MM.1S (cell line): ENCODE measurements around the gene ACACB.

ENCODE experiments used
- DNase-seq: peaks from one replicate; pipeline ENCODE4 v3.0.0-alpha.2; 2015
- H2AFZ ChIP-seq: fragments of 300-600 bp; sonication (generic); 2 replicates; pipeline ENCODE4 v1.6.0; 2016; ENCODE audit warnings: antibody characterized with exemption, low read length
- H3F3A ChIP-seq: fragments of 300-600 bp; sonication (generic); 2 replicates; pipeline ENCODE4 v1.6.1; 2016; ENCODE audit warnings: mild to moderate bottlenecking, antibody characterized with exemption, low read length, moderate library complexity, mixed read lengths; ENCODE audit not compliant: insufficient read depth
- H3K27ac ChIP-seq: fragments of 300-600 bp; sonication (generic); 2 replicates; pipeline ENCODE4 v1.5.1; 2016; ENCODE audit warnings: mild to moderate bottlenecking, low read length
- H3K27me3 ChIP-seq: fragments of 300-600 bp; sonication (generic); replicated peaks from 2 replicates; pipeline ENCODE4 v1.6.0; 2016; ENCODE audit warnings: low read length; ENCODE audit not compliant: insufficient read depth
- H3K36me3 ChIP-seq: fragments of 300-600 bp; sonication (generic); replicated peaks from 2 replicates; pipeline ENCODE4 v1.6.1; 2016; ENCODE audit warnings: mild to moderate bottlenecking, low read length, mixed read lengths; ENCODE audit not compliant: insufficient read depth
- H3K4me1 ChIP-seq: fragments of 300-600 bp; sonication (generic); 2 replicates; pipeline ENCODE4 v1.6.1; 2016; ENCODE audit warnings: low read length, mixed read lengths
- H3K4me2 ChIP-seq: fragments of 300-600 bp; sonication (generic); 2 replicates; pipeline ENCODE4 v1.6.0; 2016; ENCODE audit warnings: low read depth, low read length
- H3K4me3 ChIP-seq: fragments of 300-600 bp; sonication (generic); 2 replicates; pipeline ENCODE4 v1.5.1; 2016; ENCODE audit warnings: low read length, mixed read lengths
- H3K79me2 ChIP-seq: fragments of 300-600 bp; sonication (generic); 2 replicates; pipeline ENCODE4 v1.6.1; 2016; ENCODE audit warnings: mixed run types, low read length, mixed read lengths
- H3K9ac ChIP-seq: fragments of 300-600 bp; sonication (generic); 2 replicates; pipeline ENCODE4 v1.6.1; 2016; ENCODE audit warnings: low read length, mixed read lengths
- H3K9me2 ChIP-seq: fragments of 300-600 bp; sonication (generic); replicated peaks from 2 replicates; pipeline ENCODE4 v1.6.1; 2016; ENCODE audit warnings: mild to moderate bottlenecking, low read length, mixed read lengths; ENCODE audit not compliant: insufficient read depth
- H3K9me3 ChIP-seq: fragments of 300-600 bp; sonication (generic); replicated peaks from 2 replicates; pipeline ENCODE4 v1.6.1; 2016; ENCODE audit warnings: mild to moderate bottlenecking, low read length, mixed read lengths; ENCODE audit not compliant: insufficient read depth
- H4K20me1 ChIP-seq: fragments of 300-600 bp; sonication (generic); 2 replicates; pipeline ENCODE4 v1.6.1; 2016; ENCODE audit warnings: mild to moderate bottlenecking, low read length, moderate library complexity, mixed read lengths; ENCODE audit not compliant: insufficient read depth
- EZH2 ChIP-seq: fragments of 300-600 bp; sonication (generic); optimal IDR thresholded peaks from 2 replicates; pipeline ENCODE3; 2017; ENCODE audit warnings: low read depth, mild to moderate bottlenecking, antibody characterized with exemption, low read length, mixed read lengths
- EZH2phosphoT487 ChIP-seq: fragments of 300-600 bp; sonication (generic); IDR thresholded peaks from 2 replicates; pipeline ENCODE4 v1.6.1; 2018; ENCODE audit warnings: antibody characterized with exemption, low read length
- TF ChIP-seq, protein P1 (sequence below): fragments of 300-600 bp; sonication (generic); IDR thresholded peaks from 2 replicates; pipeline ENCODE4 v1.5.1; 2016; ENCODE audit warnings: antibody characterized with exemption, low read length, mixed read lengths

The ACACB gene

DNA sequence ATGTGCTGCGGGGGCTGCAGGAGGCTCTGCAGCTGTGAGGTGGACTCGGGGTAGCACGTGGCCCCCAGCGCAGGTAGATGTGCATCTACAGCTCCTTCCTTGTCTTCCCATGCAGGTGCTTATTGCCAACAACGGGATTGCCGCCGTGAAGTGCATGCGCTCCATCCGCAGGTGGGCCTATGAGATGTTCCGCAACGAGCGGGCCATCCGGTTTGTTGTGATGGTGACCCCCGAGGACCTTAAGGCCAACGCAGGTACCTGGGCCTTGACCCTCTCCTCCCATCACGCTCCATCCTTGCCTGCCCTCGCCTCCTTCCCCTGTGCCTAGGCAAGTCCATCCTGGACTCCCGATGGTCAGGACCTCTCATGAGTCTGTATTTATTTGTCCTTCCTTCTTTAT, 51.4 kb downstream of the ACACB start:
- H3K36me3 ChIP-seq = no peaks in the 10 kb centered on the region; the same call in none of the 2 replicates
- TF ChIP-seq EZH2phosphoT487 (no peak), EZH2 (no peak)
- TF ChIP-seq, protein P1, sequence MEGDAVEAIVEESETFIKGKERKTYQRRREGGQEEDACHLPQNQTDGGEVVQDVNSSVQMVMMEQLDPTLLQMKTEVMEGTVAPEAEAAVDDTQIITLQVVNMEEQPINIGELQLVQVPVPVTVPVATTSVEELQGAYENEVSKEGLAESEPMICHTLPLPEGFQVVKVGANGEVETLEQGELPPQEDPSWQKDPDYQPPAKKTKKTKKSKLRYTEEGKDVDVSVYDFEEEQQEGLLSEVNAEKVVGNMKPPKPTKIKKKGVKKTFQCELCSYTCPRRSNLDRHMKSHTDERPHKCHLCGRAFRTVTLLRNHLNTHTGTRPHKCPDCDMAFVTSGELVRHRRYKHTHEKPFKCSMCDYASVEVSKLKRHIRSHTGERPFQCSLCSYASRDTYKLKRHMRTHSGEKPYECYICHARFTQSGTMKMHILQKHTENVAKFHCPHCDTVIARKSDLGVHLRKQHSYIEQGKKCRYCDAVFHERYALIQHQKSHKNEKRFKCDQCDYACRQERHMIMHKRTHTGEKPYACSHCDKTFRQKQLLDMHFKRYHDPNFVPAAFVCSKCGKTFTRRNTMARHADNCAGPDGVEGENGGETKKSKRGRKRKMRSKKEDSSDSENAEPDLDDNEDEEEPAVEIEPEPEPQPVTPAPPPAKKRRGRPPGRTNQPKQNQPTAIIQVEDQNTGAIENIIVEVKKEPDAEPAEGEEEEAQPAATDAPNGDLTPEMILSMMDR = no peak
- H3K79me2 ChIP-seq = peaks cover 5% of the 10 kb centered on the region; the same call in 1 of the 2 replicates
- no peak overlapping the region for H3K4me3 ChIP-seq
- no peaks in the 10 kb centered on the region for H3K9me2 ChIP-seq
- no peaks in the 10 kb centered on the region for H3K9me3 ChIP-seq
- H3K27ac ChIP-seq = no peak overlapping the region
- no peaks in the 10 kb centered on the region for H3K4me1 ChIP-seq
- DNase-seq = no peak
- no peaks in the 10 kb centered on the region for H3K27me3 ChIP-seq
- H2AFZ ChIP-seq = no peak overlapping the region
- no peaks in the 10 kb centered on the region for H3F3A ChIP-seq
- 0 out of 2 replicates have a peak, but pooled peaks cover 2% of the 10 kb centered on the region for H4K20me1 ChIP-seq
- no peak overlapping the region for H3K9ac ChIP-seq
- no peak overlapping the region for H3K4me2 ChIP-seq

DNA sequence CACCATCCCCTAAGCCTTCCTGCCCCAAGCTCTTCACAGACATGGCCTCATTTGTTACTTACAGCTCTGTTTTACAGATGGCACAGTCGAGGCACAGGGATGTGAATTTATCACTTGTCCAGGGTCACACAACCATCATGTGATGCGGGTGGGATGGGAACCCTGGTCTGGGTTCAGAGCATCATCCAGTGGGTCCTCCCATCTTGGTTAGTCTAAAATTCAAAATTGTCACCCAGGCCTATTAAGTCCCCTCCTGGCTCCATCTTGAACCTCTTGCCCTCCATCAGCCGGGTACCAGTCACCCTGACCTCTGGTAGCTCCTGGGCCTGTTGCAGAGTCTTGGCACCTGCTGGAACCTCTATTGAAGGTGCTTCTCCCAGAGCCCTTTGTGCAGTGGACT, 52.9 kb downstream of the ACACB start:
- Histone ChIP-seq H3K36me3 (no peaks in the 10 kb centered on the region; the same call in none of the 2 replicates), H3K9me3 (no peaks in the 10 kb centered on the region), H4K20me1 (0 out of 2 replicates have a peak, but pooled peaks cover 2% of the 10 kb centered on the region), H3K27me3 (no peaks in the 10 kb centered on the region), H3K4me3 (no peak overlapping the region), H3K9me2 (no peaks in the 10 kb centered on the region), H3K27ac (no peak overlapping the region), H3K4me1 (no peaks in the 10 kb centered on the region), H2AFZ (no peak overlapping the region), H3K4me2 (no peak overlapping the region), H3K9ac (no peak overlapping the region), H3F3A (no peaks in the 10 kb centered on the region), H3K79me2 (peaks cover 5% of the 10 kb centered on the region; the same call in 1 of the 2 replicates)
- DNase-seq = no peak
- TF ChIP-seq, protein P1 = no peak
- TF ChIP-seq EZH2 (no peak), EZH2phosphoT487 (no peak)

DNA sequence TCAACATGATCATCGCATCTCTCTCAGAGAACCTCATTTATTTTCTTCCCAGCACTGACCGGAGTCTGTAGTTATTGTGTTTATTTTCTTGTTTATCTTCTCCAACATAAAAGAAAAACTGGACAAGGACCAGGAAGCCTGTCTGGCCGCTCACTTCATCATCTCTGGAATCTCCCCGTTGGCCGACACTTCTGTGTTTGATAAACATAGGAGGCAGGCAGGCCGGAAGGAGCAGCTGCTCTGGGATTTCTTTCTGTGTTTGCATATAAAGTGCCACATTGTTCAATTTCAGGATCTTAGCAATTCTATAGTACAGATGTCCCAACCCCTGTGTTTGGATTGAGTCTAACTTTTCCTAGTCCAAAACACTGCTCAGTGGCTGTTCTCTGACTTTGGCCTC, 53.3 kb downstream of the ACACB start:
- no peaks in the 10 kb centered on the region for H3K9me2 ChIP-seq
- H3K27ac ChIP-seq = no peak overlapping the region
- H3K36me3 ChIP-seq = no peaks in the 10 kb centered on the region; the same call in none of the 2 replicates
- DNase-seq = no peak
- no peak overlapping the region for H3K9ac ChIP-seq
- 0 out of 2 replicates have a peak, but pooled peaks cover 2% of the 10 kb centered on the region for H4K20me1 ChIP-seq
- H3K4me2 ChIP-seq = no peak overlapping the region
- no peaks in the 10 kb centered on the region for H3F3A ChIP-seq
- H3K9me3 ChIP-seq = no peaks in the 10 kb centered on the region
- H3K4me1 ChIP-seq = no peaks in the 10 kb centered on the region
- peaks cover 4% of the 10 kb centered on the region; the same call in 1 of the 2 replicates for H3K79me2 ChIP-seq
- TF ChIP-seq, protein P1 = no peak
- TF ChIP-seq EZH2phosphoT487 (no peak), EZH2 (no peak)
- H3K4me3 ChIP-seq = no peak overlapping the region
- H3K27me3 ChIP-seq = no peaks in the 10 kb centered on the region
- no peak overlapping the region for H2AFZ ChIP-seq
